ENCODE measurements around the gene CDH2.

The CDH2 gene

DNA sequence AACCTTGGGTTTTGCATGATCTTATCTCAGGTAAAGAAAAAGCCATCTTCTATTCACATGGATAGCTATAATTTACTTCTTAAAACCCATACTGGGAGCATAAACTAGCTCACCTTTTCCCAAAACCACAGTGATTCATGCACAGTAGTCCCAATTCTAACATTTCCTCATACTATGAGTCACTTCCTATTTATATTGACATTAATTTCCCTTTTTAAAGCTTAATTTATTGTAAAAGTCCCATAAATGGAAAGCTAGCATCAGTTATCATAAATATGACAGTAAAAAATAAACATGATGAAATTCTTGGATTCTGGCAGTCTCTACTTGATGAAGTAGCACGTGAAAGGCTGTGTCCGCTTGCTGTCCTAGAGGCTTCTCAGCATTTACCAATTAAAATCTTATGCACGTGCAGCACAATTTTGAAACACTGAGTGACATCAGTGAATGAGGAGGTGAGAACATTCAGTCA lies 180.1 kb downstream of the CDH2 start:
- no peak for DNase-seq (ENCODE audit: low read depth, low spot score)

DNA sequence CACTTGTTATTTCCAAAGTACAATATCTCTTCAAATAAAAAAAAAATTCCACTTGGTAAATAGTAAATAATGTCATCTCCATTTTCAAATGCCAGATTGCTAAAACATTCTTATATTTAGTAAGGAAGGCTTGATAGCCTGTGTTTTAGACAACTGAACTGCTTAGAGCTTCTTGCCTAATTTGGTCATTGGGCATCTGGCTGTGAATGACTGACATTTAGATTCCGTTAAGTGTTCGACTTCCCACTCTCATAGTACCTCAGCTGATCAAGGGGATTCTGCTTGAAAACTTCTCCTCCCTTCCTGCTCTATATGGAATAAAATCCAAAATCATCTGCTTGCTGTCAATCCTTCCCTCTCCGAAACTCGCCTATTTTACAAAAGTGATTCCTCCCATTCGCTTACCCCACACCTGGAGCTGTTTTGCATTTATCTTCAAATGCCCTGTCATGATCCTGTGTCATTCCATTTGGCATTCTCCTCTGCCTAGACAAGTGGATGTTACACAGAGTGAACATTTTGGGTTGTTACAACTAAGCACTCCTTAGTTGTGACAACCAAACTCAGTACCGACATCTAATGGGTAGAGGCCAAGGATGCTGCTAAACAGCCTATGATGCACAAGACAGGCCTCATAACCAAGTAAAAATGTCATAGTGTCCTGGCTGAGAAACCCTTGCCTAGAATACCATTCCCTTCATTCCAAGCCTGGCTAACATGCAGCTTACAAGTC lies 181.0 kb downstream of the CDH2 start:
- DNase-seq (ENCODE audit: low read depth, low spot score), result no peak

DNA sequence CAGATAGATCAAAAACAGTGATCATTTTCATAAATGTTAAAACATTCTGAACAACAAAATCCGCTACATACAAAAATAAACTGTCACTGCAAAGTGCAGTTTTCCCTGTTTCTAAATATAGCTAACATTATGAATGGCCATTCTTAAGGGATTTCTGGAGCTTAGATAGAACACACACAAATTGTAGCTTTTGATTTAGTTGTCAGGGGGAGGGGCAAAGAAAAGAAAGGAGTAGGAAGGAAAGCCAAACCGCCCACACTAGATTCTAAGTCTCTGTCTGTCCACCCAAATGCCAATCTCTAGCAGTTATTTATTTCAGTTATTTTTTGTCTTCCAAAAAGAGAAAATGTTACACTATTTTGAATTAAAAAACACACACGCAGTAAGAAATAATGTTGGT lies 182.4 kb downstream of the CDH2 start:
- no peak for DNase-seq (ENCODE audit: low read depth, low spot score)

DNA sequence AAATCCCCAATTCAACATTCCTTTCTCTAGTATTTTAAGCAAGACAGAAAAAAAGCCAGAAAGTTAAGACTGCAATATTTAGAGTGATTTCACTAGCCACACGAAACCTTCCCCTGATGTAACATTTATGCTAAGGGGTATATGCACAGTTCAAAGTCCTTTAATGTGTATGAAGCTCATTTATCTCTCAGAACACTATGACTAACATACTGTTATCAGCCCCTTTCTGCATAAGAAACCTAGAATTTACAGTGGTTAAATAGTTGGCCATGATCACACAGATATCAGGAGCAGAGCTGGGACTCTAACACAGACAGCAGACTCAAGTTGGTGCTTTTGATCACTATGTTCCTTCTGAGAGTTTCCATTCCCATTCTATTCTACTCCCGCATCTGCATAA lies 185.5 kb downstream of the CDH2 start:
- DNase-seq (ENCODE audit: low read depth, low spot score), result no peak

DNA sequence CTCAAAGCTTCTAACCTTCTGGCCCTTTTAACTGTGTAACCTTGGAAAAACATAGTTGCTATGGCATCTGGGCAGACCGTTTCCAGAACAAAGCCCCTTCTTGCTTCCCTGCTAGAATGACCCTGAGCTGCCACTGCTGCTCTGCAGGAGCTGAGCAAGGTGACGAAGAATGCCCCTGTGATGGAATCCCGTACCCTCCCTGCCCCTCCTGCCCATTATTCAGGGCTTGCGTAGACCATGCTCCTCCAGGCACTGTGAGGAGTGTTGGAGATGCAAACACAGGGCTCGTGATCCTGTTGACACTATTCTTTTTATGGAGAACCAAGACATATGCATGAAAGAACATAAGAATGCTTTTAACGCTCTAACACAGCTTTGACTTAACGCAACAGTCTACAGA lies 191.1 kb downstream of the CDH2 start:
- no peak for DNase-seq (ENCODE audit: low read depth, low spot score)

DNA sequence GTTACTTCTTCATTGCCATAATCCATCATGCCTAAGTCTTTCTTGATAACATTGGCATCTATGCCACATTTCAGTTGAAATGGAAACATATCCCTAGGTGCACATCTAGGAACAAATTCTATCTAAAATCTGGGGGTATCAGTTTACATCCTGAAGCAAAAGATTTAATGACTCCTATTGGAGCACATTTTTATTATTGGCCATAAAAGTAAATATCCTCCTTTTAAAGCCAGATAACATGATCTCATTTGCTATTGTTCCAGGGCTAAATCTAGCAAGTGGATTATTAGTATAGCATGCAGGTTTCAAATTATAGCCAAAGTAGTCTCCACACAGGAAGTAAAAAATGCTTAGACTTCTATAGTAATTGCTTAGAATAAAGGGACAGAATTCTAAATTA lies 193.2 kb downstream of the CDH2 start:
- no peak for DNase-seq (ENCODE audit: low read depth, low spot score)

- DNase-seq (ENCODE audit: low read depth, low spot score), result no peak
These were observed 200.0 kb downstream of the CDH2 start for GRCh38 chr18:27976806-27977408.

DNA sequence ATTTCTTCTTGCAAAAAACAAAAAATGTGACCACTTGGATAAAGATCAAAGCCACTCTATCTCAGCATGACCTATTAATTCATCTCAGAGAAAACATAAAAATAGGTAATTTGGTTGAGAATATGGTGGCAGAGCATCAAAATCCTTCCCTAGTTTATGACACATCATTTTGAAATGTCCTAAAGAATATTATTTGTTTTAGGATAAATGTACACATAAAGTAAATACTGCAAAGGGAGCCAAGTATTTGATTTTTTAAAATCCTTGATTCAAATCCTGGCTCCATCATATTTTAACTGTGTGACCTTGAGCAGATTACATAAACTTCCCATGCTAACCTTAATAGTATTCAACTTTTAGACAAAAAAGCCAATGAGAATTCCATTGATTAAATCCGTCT lies 206.6 kb downstream of the CDH2 start:
- no peak for DNase-seq (ENCODE audit: low read depth, low spot score)

DNA sequence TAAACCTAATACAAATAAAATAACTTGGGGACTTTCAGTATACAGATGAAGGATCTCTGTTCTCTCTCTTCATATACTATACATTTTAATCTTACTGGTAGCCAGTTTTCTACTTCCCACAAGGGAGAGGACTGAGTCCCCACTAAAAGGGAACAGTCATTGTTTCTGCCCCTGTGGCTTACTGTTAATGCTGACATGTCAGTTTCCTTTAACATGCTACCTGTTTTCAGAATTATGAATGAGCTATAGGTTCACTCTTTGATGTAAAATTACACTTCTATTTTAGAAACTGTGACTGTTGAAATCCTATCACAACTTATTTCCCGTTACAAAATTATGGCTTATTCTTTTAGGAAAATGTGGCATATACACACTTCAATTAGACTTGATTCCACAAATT lies 207.7 kb downstream of the CDH2 start:
- no peak for DNase-seq (ENCODE audit: low read depth, low spot score)

- DNase-seq (ENCODE audit: low read depth, low spot score), result no peak
These were observed 208.8 kb downstream of the CDH2 start for GRCh38 chr18:27967913-27968824.

DNA sequence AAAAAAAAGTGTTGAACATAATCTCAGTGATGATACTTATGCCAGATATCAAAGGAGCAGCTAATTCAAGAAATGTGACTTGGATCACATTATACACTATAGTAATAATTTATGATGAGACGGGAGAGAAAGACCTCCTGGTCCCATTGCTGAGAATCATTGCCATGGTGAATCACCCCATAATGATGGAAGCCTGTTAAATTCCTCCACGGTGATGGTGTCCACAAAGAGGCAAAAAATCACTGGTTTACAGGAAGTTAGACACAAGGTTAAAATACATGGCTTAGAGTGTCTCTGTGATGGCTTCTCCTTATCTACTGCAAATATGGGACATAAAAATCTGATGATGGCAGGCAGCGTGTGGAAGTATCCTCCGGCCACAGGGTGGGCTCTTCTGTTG lies 210.0 kb downstream of the CDH2 start:
- DNase-seq (ENCODE audit: low read depth, low spot score), result no peak

GRCh38 chr18:27964811-27965210 lies 212.1 kb downstream of the CDH2 start:
- DNase-seq (ENCODE audit: low read depth, low spot score), result no peak

GRCh38 chr18:27959101-27959500 lies 217.8 kb downstream of the CDH2 start:
- no peak for DNase-seq (ENCODE audit: low read depth, low spot score)

DNA sequence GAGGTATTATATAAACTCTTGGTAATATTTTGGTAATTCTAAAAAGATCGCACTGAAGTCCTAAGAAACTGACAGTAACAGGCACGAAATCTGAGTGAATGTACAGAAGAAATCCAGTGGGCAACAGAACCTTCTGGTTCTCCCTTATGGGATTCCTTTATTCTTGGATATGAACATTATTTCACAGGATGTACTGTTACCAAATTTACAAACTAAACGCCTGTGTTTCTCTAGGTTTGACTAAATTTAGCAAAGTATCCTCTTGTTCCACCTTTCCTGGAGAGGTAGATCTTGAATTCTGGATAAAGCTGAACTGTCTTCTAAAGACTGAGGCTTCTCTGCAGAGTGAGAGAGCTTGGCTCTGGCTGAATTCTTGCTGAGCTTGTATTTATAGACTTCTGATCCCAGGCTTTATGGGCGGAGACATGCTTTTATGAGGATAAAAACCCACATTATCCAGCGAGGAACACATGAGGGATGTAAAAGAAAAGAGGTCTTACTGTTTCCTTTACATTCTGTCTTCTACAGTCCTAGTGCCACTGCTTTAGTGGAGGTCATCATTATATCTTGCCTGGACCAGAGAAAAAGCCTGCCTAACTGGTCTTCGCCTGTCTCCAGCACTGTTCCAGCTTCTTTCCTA lies 220.8 kb downstream of the CDH2 start:
- no peak for DNase-seq (ENCODE audit: low read depth, low spot score)

- DNase-seq (ENCODE audit: low read depth, low spot score), result peak; percentile 6
These were observed 222.7 kb downstream of the CDH2 start for GRCh38 chr18:27954226-27954625.

DNA sequence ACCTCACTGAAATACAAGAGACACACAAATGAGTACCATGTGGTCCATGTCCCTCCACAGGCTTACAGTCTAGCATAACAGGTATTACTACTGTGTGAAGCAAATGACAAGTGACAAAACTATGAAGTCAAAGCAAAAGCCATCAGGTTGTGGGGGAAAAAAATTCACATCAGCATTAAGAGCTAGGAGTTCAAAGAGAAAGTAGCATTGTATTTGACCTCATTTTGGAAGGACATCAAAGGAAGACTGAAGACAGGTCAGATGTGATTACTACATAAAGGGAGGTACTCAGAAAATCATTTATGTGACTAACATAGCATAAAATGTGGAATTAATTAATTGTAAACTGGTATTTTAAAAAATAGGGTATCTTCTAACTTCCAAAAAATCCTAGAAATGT lies 224.2 kb downstream of the CDH2 start:
- DNase-seq (ENCODE audit: low read depth, low spot score), result no peak

DNA sequence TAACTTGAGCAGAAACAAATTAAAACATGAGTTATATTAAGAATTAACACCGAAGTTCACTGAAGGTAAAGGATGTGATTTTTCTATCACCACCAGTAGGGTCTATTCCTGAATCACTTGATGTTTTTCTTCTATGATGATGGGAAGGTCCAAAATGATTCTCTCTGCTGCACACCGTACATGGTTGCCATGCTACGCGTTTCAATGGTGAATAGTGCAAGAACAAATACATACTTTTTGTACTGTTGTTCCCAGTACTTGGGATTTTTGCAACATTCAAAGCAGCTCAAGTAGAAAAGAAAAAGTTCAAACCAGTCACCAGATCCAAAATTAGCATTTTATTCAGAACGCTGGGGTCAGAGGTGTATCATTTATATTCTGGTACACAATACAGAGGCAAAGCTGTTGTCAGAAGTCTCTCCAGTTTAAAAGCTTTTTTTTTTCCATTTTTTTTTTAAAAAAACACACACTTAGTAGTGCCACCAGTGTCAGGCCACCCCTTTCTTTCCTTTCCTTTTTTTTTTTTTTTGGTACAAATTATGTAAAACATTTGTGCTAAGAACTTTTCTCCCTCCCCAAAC lies 226.2 kb downstream of the CDH2 start:
- no peak for DNase-seq (ENCODE audit: low read depth, low spot score)

- no peak for DNase-seq (ENCODE audit: low read depth, low spot score)
These were observed 227.9 kb downstream of the CDH2 start for GRCh38 chr18:27948986-27949385.

DNA sequence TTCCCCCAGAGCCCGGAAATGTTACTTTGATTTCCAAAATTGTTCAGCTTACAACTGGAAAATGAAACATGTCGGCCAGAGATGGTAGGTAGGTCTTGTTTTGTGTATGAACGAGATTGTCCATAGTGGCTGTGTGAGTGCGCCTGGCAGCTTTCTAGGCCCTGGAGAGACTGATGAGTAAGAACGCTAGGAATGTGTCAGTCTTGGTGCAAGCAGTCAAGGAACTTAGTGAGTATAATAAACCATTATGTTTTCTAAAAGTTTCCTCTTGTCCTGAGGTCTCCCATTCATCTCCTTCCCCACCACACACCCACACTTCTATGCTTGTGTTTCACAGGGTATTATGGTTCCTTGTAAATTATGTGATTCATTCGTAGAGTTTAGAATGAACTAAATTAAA lies 234.2 kb downstream of the CDH2 start:
- DNase-seq (ENCODE audit: low read depth, low spot score), result no peak

DNA sequence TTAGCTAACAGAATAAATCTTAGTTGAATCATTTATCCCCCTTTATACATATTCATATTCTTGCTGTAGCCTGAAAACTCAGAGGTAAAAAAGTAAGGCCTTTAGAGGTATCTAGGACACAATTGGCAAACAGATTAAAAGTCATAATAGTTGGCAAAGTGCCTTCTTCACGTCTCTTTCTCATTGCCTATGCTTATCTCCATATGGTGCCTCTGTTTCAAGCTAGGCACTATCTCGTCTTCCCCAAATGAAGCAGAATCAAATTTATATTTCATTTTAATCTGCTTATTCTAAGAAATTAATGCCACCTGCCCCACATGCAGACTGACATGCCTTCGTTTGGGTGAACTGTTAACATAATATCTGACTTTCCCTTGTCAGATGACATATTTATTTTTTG lies 245.4 kb downstream of the CDH2 start:
- no peak for DNase-seq (ENCODE audit: low read depth, low spot score)

- DNase-seq (ENCODE audit: low read depth, low spot score), result no peak
These were observed 254.2 kb downstream of the CDH2 start for GRCh38 chr18:27922780-27923179.
